Suprapubic skin (tissue), 3 donors: Measurements from ENCODE around the gene BCAS1.

Source experiments
- EP300 ChIP-seq: sonication (generic); formaldehyde crosslinking; IDR thresholded peaks from one replicate; pipeline ENCODE4 v1.6.1; 2017; ENCODE audit warnings: antibody characterized with exemption
- POLR2A ChIP-seq, 2 donors: fragments of 450-650 bp; IDR thresholded peaks; one replicate each; pipeline ENCODE4 v1.6.1; 2017; ENCODE audit warnings: antibody characterized with exemption in 2 of 2, mild to moderate bottlenecking in 2 of 2, moderate library complexity in 2 of 2
- TF ChIP-seq, protein P1 (sequence below), 2 donors: fragments of 200-600 bp in 1 of 2; fragments of 450-650 bp in 1 of 2; sonication (generic) in 1 of 2; IDR thresholded peaks; one replicate each; pipeline ENCODE4 v1.5.1; 2016 to 2019; ENCODE audit warnings: antibody characterized with exemption in 2 of 2, mild to moderate bottlenecking in 1 of 2, moderate library complexity in 1 of 2

GRCh38 chr20:53950578-53950977 is 119.8 kb downstream of the BCAS1 start:
- TF ChIP-seq, protein P1, sequence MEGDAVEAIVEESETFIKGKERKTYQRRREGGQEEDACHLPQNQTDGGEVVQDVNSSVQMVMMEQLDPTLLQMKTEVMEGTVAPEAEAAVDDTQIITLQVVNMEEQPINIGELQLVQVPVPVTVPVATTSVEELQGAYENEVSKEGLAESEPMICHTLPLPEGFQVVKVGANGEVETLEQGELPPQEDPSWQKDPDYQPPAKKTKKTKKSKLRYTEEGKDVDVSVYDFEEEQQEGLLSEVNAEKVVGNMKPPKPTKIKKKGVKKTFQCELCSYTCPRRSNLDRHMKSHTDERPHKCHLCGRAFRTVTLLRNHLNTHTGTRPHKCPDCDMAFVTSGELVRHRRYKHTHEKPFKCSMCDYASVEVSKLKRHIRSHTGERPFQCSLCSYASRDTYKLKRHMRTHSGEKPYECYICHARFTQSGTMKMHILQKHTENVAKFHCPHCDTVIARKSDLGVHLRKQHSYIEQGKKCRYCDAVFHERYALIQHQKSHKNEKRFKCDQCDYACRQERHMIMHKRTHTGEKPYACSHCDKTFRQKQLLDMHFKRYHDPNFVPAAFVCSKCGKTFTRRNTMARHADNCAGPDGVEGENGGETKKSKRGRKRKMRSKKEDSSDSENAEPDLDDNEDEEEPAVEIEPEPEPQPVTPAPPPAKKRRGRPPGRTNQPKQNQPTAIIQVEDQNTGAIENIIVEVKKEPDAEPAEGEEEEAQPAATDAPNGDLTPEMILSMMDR (IDR thresholded peaks at IDR 0.05): no peak
- TF ChIP-seq POLR2A (IDR thresholded peaks at IDR 0.05): no peak
- TF ChIP-seq EP300: no peak
